NCI-H1930 (cell line): ENCODE results near the gene PYY.
"Not testable (repeated sequence)": the region's sequence is repeated elsewhere in the genome, so short reads cannot be mapped to it uniquely, and the experiment has no call there.

ENCODE experiments used
- DNase-seq, 2 experiments: peaks; one replicate each; lab custom pipeline; 2025; lab: John Stamatoyannopoulos, UW

The PYY gene

GRCh38 chr17:43945074-43945829, 8.5 kb downstream of the PYY start:
- DNase-seq = no peak

GRCh38 chr17:43942051-43942685, 11.6 kb downstream of the PYY start, which contains the start of gene PPY:
Gene PPY, minus strand, starts transcription at chr17:43942476. Its CDS starts 822 bp downstream, at chr17:43941654.
- DNase-seq = no peak

- DNase-seq = peak; percentile 18 to 19
Observed at GRCh38 chr17:43940630-43941029, 13.1 kb downstream of the PYY start.

GRCh38 chr17:43939886-43940285, 13.9 kb downstream of the PYY start:
- no peak for DNase-seq

GRCh38 chr17:43939452-43939851, 14.3 kb downstream of the PYY start:
- DNase-seq = not testable (repeated sequence)

GRCh38 chr17:43938838-43939182, 14.9 kb downstream of the PYY start:
- no peak for DNase-seq

GRCh38 chr17:43936434-43936833, 17.3 kb downstream of the PYY start:
- no peak for DNase-seq

GRCh38 chr17:43935926-43936261, 17.8 kb downstream of the PYY start:
- DNase-seq = no peak

- no peak for DNase-seq
Observed at GRCh38 chr17:43935204-43935925, 18.4 kb downstream of the PYY start.

GRCh38 chr17:43932923-43933322, 20.8 kb downstream of the PYY start:
- DNase-seq = no peak

- DNase-seq = no peak
Observed at GRCh38 chr17:43932357-43932756, 21.4 kb downstream of the PYY start.

GRCh38 chr17:43931062-43931571, 22.6 kb downstream of the PYY start:
- DNase-seq = no peak

GRCh38 chr17:43928609-43929008, 25.1 kb downstream of the PYY start:
- DNase-seq = no peak

GRCh38 chr17:43927929-43928328, 25.8 kb downstream of the PYY start:
- DNase-seq = not testable (repeated sequence)

GRCh38 chr17:43927060-43927864, 26.5 kb downstream of the PYY start:
- DNase-seq = no peak

- DNase-seq = no peak
Observed at GRCh38 chr17:43924558-43924957, 29.2 kb downstream of the PYY start.

GRCh38 chr17:43920500-43921095, 33.1 kb downstream of the PYY start:
- DNase-seq = no peak

GRCh38 chr17:43918026-43918389, 35.7 kb downstream of the PYY start:
- no peak for DNase-seq

- DNase-seq = no peak
Observed at GRCh38 chr17:43917348-43918025, 36.3 kb downstream of the PYY start.

- DNase-seq = no peak
Observed at GRCh38 chr17:43917016-43917347, 36.8 kb downstream of the PYY start.

GRCh38 chr17:43916385-43916784, 37.4 kb downstream of the PYY start:
- DNase-seq = no peak
